Embryonic facial prominence (tissue), 1 donor: ENCODE data around the gene PDIA5.

Experiments used
- DNase-seq: peaks from one replicate; pipeline ENCODE4 v3.0.0-alpha.2; 2016; ENCODE audit errors: extremely low spot score

Gene PDIA5

GRCh38 chr3:123071146-123071545 lies 4.3 kb downstream of the PDIA5 start:
- no peak for DNase-seq

GRCh38 chr3:123071581-123071980 lies 4.8 kb downstream of the PDIA5 start:
- DNase-seq, result no peak

GRCh38 chr3:123072152-123072551 lies 5.3 kb downstream of the PDIA5 start:
- no peak for DNase-seq

DNA sequence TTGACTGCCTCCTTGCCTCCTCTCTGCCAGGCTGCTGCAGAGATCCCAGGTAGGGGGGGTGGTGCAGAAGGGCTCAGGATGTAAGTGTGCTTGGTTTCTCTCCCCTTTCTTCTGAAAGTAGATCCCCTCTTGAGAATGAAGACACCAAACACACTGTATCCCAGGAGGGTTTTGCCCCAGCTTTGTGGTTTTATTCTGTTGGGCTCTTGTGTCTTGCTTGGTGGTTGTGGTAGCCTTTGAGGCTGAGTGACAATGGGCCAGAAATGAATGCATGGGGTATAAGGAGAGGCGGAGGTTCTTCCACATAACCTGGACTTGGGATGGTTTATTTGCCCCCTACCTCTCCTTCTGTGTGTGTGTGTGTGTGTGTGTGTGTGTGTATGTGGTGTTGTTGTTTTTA lies 5.7 kb downstream of the PDIA5 start:
- no peak for DNase-seq

DNA sequence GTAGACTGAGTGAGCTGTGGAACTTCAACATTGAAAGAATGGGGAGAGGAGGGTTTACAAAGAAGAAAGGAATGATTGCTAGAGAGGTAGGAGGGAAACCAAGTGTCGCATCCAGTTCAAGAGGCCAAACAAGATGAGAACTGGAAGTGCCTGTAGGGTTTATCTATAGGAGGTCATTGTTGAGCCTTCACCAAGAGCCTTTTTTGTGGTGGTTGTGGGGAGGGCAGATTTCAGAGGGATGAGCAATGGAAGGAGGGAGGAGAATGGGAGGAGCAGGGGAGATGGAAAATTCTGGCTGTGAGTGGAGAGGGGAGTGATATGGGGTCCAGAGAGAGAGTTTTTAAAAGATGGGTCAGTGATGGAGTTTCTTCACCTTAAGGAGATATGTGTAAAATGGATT lies 8.5 kb downstream of the PDIA5 start:
- DNase-seq, result no peak

DNA sequence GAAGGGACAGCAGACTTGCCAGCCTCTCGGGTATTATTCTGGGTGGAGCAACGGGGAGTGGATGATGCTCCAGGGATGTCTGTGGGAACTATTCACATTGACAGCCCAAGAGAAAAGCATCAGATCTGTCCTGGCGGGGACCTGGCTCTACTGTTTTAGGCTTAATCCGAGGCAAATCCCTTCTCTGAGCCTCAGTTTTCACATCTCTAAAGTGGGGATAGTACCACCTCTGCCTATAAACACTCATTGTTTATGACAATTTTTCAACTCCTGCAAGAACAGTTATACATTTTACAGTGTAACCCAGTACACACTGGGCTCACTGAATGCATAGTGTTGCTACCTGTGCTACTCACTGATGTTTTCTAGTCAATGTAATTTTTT lies 9.3 kb downstream of the PDIA5 start:
- no peak for DNase-seq

- DNase-seq, result no peak
Measured at GRCh38 chr3:123076496-123077418, 9.9 kb downstream of the PDIA5 start.

DNA sequence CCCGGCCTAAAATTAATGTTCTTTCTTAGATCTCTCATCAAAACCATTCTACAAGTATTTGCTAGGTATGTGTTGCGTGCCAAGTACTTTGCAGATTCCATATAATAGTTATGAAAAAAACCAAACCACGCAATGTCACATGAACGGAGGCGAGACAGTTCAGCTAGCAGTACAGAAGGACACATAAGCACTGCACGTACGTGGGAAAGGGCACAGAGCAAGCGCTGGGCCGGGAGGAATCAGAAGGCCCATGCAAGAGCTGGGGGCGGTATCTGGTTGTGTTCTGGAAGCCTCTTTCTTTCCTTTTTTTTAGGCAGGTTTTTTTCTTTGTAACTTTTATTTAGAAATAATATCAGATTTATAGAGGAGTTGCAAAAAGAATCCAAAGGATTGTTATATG lies 11.3 kb downstream of the PDIA5 start:
- DNase-seq, result no peak

- no peak for DNase-seq
Measured at GRCh38 chr3:123080864-123081562, 14.2 kb downstream of the PDIA5 start.

GRCh38 chr3:123081718-123082369 lies 15.0 kb downstream of the PDIA5 start:
- no peak for DNase-seq

DNA sequence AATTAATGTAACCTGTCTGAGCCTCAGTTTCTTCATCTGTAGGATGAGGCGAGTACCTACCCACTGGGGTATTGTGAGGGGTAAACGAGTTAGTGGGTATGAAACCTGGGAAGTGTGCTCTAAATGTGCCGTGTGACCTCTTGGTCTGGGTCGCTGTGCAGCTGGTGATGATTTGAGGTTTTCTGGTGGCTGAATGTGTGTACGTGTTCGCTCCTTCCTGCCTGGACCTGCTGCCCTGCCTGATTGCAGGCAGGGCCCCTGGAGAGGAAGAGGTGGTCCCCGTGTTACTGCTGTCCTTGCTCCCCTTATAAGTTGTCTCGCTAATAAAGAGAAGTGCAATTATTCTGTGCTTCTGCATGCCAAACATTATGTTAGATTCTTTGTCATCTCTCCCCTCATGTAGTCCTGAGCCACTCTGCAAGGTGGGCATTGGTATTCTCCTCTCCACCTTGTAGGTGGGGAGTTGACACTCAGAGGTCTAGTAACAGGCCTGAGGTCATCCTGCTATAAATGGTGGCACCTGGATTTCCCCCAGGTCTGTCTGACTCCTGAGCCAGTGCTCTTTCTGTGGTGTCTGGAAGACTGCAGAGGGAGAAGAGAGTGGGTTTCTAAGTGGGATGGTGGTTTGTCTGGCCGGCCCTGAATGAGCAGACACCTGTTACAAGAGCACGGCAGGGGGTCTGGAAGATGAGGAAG lies 15.7 kb downstream of the PDIA5 start:
- DNase-seq, result no peak

GRCh38 chr3:123083383-123084124 lies 16.7 kb downstream of the PDIA5 start:
- no peak for DNase-seq

DNA sequence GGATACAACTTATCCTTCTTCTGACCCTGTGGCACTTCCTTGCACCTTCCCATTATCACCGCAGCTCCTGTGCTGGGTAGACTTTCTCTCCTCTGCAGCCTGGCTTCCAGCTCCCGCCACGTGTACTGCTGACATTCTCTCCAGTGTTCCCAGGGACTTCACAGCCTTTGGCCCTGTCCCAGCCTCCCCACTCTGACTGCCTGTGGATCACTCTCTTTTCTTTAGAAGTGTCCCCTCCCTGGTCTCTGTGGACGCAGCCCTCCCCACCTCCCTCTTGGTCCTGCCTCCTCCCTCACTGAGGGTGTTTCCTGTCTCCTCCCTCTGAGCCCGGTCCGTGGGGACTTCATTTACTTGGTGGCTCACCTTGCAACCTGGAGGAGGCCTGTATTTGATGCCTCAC lies 17.4 kb downstream of the PDIA5 start:
- DNase-seq, result no peak

GRCh38 chr3:123084738-123085237 lies 18.0 kb downstream of the PDIA5 start:
- DNase-seq, result no peak

- no peak for DNase-seq
Measured at GRCh38 chr3:123085293-123085931, 18.6 kb downstream of the PDIA5 start.

GRCh38 chr3:123085932-123086627 lies 19.3 kb downstream of the PDIA5 start:
- DNase-seq, result no peak

- DNase-seq, result no peak
Measured at GRCh38 chr3:123088387-123088786, 21.6 kb downstream of the PDIA5 start.

DNA sequence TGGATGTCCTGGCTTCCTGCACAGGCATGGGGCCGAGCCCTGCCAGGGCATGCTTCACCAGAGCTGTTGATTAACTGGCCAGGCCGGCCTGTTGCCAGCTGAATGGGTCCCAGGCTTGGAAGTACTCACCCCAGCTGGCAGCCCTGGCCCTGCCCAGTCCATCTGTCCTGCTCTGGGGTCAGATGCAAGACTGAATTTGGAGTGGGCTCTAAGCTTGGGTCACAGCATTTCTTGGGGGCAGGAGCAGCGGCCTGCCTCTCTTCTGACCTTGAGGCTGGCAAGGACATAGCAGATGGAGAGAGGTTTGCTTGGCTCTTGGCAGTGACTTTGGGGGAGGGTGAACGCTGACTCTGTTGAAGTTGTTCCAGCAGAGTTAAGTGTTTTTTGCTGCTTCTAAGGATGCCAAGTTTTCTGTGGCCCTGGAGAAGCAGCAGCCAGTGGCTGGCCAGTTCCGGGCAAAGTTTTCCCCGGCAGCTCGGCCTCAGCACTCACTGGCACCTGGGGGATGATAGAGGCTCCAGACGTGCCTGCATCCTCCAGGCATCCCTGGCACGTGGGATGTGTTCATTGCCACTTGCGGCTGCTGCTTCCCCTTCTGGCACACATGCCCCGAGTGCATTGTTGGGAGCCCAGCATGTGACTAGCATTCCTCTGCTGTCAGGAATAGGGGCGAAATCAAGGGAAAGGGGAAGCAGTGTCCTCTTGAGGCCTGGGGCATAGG lies 22.9 kb downstream of the PDIA5 start:
- DNase-seq, result no peak
